ENCODE measurements around the gene AJAP1.

DNA sequence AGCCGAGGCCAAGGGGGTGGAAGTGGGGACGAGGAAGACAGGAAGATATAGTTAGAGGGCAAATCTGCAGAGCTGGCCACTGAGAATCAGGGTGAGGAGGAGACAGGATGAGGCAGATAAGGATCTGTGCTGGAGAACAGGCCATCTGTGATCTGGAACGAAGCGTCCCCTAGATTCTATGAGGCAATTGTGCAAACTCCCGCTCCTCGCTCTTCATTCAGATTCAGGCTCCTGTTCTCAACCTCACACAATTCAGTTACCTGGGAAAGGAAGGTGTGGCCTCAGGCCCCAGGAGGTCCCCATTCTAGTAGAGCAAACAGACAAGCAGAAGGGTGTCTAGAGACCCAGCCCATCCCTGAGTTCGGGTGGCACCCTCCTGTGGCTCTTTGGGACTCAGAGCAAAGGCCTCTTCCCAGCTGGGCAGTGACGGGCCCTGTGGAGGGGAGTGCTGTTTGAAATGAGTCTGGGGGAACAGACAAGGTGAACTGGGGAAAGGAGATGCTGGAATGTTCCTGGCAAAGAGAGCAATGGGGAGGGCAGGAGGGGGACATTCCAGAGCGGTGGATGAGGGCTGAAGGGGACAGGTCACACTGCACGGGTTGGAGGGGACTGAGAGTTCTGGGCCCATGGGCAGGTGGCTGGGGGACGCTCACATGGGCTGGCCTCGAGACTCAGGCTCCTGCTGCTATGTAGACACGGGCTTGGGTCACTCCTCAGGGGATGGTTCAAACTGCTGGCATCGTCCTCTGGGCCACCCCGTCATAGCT lies 39.9 kb upstream of the AJAP1 start:
- TF ChIP-seq, protein P1, sequence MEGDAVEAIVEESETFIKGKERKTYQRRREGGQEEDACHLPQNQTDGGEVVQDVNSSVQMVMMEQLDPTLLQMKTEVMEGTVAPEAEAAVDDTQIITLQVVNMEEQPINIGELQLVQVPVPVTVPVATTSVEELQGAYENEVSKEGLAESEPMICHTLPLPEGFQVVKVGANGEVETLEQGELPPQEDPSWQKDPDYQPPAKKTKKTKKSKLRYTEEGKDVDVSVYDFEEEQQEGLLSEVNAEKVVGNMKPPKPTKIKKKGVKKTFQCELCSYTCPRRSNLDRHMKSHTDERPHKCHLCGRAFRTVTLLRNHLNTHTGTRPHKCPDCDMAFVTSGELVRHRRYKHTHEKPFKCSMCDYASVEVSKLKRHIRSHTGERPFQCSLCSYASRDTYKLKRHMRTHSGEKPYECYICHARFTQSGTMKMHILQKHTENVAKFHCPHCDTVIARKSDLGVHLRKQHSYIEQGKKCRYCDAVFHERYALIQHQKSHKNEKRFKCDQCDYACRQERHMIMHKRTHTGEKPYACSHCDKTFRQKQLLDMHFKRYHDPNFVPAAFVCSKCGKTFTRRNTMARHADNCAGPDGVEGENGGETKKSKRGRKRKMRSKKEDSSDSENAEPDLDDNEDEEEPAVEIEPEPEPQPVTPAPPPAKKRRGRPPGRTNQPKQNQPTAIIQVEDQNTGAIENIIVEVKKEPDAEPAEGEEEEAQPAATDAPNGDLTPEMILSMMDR (IDR thresholded peaks at IDR 0.05): no peak
- TF ChIP-seq POLR2A (IDR thresholded peaks at IDR 0.05): no peak
